NCI-H524 treated with DMSO at 0.1 percent for 48 hours (cell line): Measurements from ENCODE around the gene ADAMTSL4.
"Not testable (repeated sequence)": the region's sequence is repeated elsewhere in the genome, so short reads cannot be mapped to it uniquely, and the experiment has no call there.

Experiments used
- DNase-seq: peaks from one replicate; lab custom pipeline; 2025; lab: John Stamatoyannopoulos, UW

The ADAMTSL4 gene

DNA sequence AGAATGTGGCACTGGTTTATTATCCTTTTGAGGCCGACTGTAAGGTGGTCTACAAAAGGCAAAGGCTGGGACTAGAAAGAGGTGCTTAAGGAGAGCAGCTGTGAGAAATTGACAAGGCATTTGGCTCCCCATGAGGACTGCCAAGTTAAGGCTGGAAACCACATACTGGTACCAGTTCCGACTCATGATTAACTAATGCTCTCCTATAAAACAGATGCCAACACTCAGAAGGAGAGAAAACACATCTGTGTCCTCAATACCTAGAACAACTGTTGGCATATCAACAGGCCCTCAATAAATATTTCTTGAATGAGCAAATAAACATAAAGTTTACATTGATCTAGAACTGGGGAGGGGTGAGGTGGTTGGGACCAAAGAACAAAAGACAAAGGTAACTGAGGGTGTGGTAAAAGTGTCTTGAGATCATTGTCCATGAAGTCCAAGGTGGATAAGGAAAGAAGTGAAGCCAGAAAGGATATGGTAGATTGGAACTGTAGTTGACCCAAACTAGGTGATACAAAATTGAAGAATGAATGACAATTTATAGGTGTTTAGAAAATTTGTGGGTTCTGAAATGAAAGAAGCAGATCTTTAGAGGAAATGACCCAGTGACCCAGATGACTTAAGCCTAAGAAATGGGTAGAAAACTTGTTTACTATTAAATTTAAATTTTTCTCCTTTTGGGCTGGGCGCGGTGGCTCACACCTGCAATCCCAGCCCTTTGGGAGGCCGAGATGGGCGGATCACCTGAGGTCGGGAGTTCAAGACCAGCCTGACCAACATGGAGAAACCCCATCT lies 47.1 kb downstream of the ADAMTSL4 start:
- DNase-seq = no peak

DNA sequence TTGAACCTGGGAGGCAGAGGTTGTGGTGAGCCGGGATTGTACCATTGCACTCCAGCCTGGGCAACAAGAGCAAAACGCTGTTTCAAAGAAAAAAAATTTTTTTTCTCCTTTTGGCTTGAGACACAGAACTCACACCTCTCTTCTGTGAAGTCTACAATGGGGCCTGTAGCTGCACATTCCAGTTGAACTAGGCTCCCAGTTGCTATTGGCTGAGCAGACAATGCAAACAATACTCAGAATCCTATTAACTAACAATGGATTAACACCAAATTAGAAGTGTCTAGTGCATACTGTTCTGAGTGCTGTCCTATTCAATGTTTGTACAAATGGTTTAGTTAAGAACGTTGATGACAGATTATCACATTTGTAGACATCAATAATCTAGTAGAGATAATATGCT lies 47.8 kb downstream of the ADAMTSL4 start:
- no peak for DNase-seq

- DNase-seq = not testable (repeated sequence)
Observed at GRCh38 chr1:150598346-150598745, 49.1 kb downstream of the ADAMTSL4 start.

DNA sequence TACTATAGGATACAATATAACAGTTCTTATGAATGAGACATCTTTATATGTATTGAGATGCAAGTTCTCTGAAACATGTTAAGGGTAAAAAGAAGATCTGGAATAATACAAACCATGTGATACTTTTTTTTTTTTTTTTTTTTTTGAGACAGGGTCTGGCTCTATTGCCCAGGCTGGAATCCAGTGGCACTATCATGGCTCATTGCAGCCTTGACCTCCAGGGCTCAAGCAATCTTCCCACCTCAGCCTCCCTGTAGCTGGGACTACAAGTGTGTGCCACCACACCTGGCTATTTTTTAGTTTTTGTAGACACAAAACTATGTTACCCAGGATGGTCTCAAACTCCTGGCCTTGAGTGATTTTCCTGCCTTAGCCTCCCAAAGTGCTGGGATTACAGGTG lies 52.3 kb downstream of the ADAMTSL4 start:
- DNase-seq = no peak

- not testable (repeated sequence) for DNase-seq
Observed at GRCh38 chr1:150602372-150602771, 53.2 kb downstream of the ADAMTSL4 start.

DNA sequence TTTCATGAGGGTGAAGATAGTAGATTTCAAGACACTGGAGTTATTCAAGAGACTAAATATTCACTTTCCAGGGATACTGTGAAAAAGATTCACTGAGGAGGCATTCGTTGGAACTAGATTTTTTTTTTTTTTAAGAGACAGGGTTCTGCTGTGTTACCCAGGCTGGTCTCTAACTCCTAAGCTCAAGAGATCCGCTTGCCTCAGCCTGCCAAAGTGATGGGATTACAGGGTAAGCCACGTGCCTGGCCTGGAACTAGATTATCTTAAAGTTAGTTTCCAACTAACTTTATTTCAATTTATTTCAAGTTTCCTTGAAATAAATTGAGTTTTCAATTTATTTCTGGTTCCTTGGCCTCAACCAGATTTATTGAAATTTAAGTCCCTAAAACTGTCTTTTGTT lies 54.5 kb downstream of the ADAMTSL4 start:
- DNase-seq = no peak

GRCh38 chr1:150604226-150604588 lies 55.0 kb downstream of the ADAMTSL4 start:
- no peak for DNase-seq

GRCh38 chr1:150605451-150605731 lies 56.2 kb downstream of the ADAMTSL4 start:
- DNase-seq = not testable (repeated sequence)

DNA sequence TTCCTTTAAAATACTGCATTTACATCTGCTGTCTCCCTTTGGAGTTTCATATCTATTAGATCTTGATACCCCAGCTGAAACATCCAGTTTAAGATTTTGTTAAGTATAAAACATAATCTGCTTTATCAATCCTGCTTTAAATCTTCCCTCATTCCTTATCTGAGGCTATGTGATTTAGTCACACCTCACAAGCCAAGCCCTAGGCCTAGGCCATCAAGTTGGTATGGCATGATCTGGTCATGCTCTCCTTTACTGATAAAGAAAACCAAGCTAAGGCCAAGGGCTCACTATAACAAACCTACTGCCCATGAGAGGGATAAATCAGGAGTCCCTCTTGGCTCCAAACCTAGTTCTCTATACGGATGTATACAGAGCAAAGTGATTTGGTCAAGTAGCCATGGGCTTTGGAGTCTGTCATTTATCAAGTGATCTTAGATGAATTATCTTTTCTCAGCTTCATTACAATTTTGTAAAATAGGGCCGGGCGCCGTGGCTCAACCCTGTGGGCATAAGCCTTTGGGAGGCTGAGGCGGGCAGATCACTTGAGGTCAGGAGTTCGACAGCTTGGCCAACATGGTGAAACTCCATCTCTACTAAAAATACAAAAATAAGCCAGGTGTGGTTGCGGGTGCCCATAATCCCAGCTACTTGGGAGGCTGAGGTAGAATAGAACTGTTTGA lies 57.4 kb downstream of the ADAMTSL4 start:
- DNase-seq = no peak

DNA sequence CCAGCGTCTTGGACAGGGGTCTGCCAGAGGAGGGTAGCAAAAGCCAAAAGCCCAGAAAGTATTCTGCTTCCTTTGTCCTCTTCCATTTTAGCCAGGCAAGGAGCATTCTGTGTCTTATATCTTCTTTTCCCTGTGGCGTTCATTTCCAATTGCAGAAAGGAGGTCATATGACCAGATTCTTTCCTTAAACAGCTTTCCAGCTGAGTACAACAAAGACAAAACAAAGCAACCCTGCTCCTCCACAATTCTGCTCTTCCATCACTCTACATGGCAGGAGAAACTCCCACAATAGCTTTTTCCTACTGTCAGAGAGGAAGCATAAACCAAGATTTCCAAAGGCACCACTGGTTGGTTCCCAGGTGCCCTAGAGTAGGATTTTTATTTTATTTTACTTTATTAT lies 60.5 kb downstream of the ADAMTSL4 start:
- DNase-seq = no peak
